GM18498 (cell line): ENCODE measurements around the gene DLG4.

ENCODE experiments used
- ATAC-seq: cut with Tn5 transposase; IDR thresholded peaks from one replicate; pipeline ENCODE4 v1.9.1; 2021; ENCODE audit warnings: mild to moderate bottlenecking, moderate library complexity; ENCODE audit not compliant: unreplicated experiment

DLG4 gene

GRCh38 chr17:7233701-7234082 lies 14.1 kb upstream of the DLG4 start:
- ATAC-seq, result no peak

DNA sequence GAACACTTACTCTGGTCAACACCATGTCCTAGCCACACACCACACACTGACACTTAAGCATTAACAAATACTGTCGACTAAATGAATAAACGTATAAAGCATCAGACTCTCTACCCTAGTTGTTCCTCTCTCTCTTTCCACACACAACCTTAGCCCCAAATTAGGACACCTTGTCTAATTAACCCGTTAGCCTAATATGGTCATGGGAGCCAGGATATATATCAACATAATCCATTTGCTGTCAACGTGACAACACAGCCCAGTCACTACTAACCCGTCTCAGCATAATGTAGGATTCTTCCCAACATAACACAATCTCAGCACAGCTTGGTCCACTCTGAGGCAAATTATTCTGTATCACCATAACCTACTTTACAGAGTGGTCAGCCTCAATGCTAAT lies 12.5 kb upstream of the DLG4 start:
- no peak for ATAC-seq

GRCh38 chr17:7229504-7229903 lies 9.9 kb upstream of the DLG4 start:
- no peak for ATAC-seq

GRCh38 chr17:7228920-7229319 lies 9.3 kb upstream of the DLG4 start:
- ATAC-seq, result no peak

GRCh38 chr17:7226721-7227710 lies 7.4 kb upstream of the DLG4 start:
- no peak for ATAC-seq

- ATAC-seq, result no peak
Measured at GRCh38 chr17:7225711-7226331, 6.2 kb upstream of the DLG4 start.

DNA sequence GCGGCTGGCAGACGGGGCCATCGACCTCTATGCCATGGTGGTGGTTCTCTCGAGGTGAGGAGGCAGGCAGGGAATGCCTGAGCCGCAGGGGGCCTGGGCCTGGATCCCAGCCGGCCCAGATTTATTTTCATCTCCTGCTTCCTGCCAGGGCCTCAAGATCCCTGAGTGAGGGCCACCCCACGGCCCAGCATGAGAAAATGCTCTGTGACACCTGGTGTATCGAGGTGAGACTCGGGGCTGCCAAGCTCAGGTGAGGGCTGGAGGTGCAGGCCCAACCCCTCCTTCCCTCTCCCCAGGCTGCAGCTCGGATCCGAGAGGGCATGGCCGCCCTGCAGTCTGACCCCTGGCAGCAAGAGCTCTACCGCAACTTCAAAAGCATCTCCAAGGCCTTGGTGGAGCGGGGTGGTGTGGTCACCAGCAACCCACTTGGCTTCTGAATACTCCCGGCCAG lies 5.0 kb upstream of the DLG4 start:
- ATAC-seq, result no peak

- ATAC-seq, result no peak
Measured at GRCh38 chr17:7224110-7224509, 4.5 kb upstream of the DLG4 start.

DNA sequence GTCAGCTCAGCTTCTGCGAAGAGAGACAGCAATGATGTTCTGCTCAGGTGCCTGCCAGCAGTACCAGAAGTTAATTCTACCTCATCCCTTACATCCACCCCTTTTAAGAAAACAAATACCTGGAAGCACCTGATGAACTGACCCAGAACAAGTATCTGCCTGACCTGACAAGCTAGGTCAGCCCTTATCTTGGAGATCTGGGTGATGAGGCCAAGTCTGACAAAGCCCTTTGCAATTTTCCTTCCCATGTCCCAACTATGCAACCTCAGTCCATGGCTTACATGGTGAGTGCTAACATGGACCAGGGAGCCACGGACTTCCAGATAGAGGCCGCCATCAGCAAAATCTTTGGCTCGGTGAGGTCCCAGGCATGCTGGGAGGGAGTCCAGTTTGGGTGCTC lies 3.7 kb upstream of the DLG4 start:
- ATAC-seq, result no peak

- no peak for ATAC-seq
Measured at GRCh38 chr17:7222972-7223292, 3.3 kb upstream of the DLG4 start.

DNA sequence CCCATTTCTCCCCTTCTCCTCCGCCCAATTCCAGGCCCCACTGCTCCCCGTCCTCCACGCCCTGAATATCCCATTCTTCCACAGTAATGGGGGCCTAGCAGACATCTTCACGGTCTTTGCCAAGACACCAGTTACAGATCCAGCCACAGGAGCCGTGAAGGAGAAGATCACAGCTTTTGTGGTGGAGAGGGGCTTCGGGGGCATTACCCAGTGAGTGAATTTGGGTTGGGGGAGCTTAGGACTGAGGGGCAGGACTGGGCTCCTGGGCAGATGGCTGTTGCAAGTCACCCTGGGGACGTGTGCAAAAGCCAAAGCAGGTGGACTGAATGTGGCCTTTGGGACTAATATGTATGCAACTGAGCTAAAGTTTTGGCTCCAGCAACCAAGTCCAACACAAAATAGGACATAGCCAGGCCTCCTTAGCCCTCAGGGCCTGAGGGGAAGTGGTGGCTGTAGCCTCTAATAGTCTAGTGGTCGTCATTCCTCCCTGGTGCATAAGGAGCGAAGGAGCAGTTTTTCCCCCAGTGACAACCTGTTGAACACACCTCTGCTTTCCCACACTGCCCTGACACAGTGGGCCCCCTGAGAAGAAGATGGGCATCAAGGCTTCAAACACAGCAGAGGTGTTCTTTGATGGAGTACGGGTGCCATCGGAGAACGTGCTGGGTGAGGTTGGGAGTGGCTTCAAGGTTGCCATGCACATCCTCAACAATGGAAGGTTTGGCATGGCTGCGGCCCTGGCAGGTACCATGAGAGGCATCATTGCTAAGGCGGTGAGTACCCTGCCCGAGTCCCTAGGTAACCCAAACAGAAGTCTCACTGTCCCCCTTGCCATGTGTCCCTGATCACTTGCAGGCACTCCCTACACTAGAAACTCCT lies 2.7 kb upstream of the DLG4 start:
- no peak for ATAC-seq

DNA sequence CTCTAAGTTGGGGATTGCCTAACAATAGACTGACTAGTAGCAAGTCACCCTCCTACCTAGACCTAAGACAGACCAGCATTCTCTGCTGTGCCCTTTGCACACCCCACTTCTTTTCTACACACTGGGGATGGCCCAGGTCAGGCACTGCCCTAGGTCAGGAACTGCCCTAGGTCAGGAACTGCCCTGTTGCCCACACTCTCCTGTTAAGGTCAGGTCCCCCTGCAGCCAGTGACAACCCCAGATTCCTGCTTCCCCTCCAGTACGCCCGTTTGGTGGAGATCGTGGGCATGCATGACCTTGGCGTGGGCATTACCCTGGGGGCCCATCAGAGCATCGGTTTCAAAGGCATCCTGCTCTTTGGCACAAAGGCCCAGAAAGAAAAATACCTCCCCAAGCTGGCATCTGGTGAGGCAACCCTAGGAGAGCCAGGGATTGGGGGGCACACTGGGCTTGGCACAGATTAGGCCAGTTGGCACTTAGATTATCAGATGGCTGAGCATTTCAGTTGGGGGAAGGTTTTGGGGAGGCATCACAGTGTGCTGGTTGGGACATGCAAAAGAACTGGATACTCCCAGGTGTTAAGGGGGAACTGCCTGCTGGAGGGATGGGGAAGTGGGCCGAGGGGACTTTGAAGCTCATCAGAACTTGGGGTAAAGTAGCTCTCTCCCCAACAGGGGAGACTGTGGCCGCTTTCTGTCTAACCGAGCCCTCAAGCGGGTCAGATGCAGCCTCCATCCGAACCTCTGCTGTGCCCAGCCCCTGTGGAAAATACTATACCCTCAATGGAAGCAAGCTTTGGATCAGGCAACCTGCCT lies 1.8 kb upstream of the DLG4 start:
- no peak for ATAC-seq

- no peak for ATAC-seq
Measured at GRCh38 chr17:7220593-7221277, 1.1 kb upstream of the DLG4 start.

DNA sequence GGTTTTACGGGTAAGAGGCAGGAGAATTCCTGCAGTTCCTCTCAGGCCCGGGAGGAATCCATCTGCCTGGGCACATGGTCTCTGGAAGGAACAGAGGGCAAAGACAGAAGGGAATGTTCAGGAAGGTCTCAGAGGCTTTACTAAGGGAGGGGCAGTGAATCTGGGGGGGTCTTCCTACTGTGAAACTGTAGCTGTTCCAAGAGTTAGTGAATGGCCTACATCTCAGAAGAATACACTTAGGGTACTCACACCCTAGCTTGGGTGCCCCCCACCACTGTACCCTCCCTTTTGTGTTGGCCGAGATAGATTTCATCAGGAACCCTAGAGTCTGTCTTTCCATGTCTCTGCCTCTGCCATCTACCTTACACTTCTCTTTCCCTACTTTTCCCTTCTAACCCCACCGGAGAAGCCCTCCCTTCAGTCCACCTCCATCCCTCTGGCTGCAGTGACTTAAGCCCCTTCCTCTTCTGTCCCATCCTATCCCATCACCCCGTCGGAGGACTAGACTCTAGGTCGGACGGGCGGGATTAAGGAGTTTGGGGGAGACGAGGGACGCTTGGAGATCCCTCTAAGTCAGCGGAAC lies 316 bp downstream of the DLG4 start:
- ATAC-seq, result no peak

DNA sequence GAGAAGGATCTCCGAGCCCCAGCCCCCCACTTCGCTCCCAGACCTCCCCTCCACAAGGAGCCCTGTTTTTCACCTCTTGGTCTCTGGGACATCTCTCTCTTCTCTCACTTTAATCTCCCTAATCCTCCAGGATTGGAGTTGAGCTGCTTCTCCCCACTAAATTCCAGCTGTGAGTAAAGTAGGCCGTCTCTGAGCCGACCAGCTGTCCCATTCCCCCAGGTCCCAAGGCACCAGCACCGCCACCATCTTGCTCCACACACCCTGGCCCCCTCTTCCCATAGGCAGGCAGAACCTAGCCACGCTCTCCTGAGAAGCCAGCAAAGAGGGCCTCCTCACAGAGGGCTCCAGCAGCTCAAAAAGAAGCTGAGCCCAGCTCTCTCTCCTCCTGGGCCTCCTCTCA lies 878 bp downstream of the DLG4 start:
- ATAC-seq, result no peak

DNA sequence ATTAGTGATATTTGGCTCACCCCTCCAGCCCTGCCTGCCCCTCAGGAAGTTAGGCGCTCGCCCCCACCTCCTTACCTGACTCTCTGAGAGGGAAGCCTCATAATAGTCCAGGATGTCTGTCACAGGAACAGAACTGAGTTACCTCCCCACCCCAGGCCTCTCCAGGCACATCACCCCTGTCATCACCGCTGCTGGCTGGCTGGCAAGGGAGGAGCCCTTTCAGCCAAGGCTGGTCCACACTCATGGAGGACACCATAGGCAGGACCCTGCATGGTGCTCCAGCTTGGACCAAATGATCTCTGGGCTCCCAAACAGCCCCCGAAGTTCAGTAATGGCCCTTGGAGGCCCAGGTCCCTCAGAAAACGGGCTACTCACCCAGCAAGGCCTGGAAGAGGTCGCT lies 1.5 kb downstream of the DLG4 start:
- ATAC-seq, result no peak

DNA sequence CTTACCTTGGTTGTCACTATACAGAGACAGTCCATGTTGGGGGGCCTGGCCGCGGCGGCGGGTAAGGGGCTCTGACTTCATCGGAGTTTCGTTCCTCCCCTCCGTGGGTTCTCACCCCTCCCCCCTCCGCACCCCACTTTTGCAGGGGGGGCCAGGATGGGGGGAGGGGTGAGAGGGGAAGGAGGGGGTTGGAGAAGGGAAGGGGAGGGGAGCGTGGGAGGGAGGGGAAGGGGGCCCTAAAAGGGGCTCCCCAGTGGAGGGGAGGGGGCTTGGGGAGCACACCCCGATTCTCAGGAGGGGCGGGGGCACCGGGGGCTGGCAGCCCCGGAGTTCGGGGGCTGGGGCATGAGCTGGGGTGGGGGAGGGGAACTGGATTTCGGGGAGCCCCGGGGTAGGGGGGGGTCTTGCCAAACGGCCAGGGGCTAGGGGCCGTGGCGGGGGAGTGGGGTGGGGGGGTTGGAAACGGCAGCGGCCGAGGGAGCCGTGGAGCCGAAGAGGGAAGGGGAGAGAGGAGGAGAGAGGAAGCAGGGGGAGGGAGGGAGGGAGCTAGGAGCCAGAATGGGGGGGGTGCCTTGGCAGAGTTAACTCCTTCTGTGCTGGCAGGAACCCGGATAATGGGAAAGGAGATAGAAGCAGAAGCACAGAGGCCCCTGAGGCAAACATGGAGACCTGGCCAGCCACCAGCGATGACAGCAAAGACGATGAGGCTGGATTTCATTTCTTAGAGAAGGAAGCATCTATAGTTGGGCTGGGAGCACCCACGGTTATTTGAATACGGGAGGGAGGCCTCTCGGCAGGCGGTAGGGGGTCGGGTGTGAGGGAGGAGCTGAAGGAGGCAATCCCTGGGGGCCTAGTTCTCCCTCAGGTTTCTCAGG lies 2.3 kb downstream of the DLG4 start:
- ATAC-seq, result no peak

DNA sequence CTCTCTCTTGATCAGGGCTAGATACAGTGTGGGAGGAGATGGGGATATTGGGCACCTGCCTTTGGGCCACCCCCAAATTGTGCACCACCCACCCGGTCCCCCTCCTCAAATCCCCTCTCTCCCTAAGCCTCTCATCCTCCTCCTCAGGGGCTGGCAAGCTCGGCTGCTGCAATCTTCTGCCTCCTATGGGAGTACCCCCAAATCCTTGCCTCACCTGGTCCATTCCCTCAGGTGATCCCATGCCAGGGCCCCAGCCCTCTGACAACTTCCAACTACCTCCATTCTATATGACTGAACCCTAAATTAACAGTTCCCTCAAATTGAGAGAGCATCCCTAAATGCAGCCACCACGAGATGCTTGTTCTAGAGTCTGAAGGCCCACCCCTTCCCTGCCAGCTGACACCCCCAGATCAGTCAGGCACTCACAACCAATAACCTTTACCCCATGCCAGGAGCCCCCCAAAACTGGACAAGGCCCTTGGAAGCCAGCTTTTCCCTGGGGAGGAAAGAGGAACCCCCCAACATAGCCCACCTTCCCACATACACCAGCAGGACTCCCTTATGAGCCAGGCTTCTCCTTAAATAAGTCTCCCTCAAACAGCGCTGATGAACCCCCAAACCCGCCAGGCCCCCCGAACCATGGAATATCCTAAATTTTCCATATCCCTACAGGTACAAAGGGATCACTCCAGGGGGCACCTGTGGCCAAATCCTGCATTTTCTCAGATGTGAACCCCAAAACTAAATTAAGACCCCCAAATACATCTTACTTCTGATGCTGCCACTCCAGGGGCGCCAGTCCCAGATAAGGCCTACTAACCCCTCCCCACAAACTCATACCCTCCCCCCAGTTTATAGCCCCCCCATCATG lies 3.2 kb downstream of the DLG4 start:
- no peak for ATAC-seq
